Gastroesophageal sphincter (tissue), 4 donors: ENCODE results near the gene CDH4. TPM values are rescaled to one million over a fixed set of nuclear protein-coding genes. Genes with fewer than 3 reads are reported as not detected.

ENCODE experiments used
- ATAC-seq: fragments of 150-250 bp; one replicate; pipeline ENCODE4 v1.9.1; 2016; ENCODE audit warnings: mild to moderate bottlenecking, moderate library complexity
- H3K27ac ChIP-seq, 4 donors: fragments of 200-600 bp; sonication (generic) in 3 of 4; 1 replicate in 3 of 4; 2 replicates in 1 of 4; pipeline ENCODE4 v1.5.1; 2016 to 2019
- H3K27me3 ChIP-seq: fragments of 200-600 bp; sonication (generic); one replicate; pipeline ENCODE4 v1.5.1; 2019
- H3K36me3 ChIP-seq, 2 donors: fragments of 200-600 bp; sonication (generic); one replicate each; pipeline ENCODE4 v1.5.1; 2019; ENCODE audit warnings: control low read depth in 1 of 2
- H3K4me1 ChIP-seq, 3 donors: fragments of 200-600 bp; sonication (generic); 1 replicate in 2 of 3; 2 replicates in 1 of 3; pipeline ENCODE4 v1.5.1; 2016 to 2019; ENCODE audit warnings: control low read depth in 2 of 3
- H3K4me3 ChIP-seq, 2 donors: fragments of 200-600 bp; sonication (generic); one replicate each; pipeline ENCODE4 v1.5.1; 2019; ENCODE audit warnings: mild to moderate bottlenecking in 1 of 2, moderate library complexity in 1 of 2
- H3K9me3 ChIP-seq, 3 donors: fragments of 200-600 bp; sonication (generic); one replicate each; pipeline ENCODE4 v1.5.1; 2017 to 2019; ENCODE audit warnings: control low read depth in 2 of 3
- CTCF ChIP-seq, 4 experiments: fragments of 200-600 bp in 2 of 4; fragments of 450-650 bp in 2 of 4; sonication (generic) in 1 of 4; IDR thresholded peaks; one replicate each; pipeline ENCODE4 v1.5.1; 2017 to 2019; ENCODE audit warnings: antibody characterized with exemption in 4 of 4, mild to moderate bottlenecking in 2 of 4, moderate library complexity in 2 of 4
- EP300 ChIP-seq: sonication (generic); formaldehyde crosslinking; IDR thresholded peaks from one replicate; pipeline ENCODE4 v1.6.1; 2017; ENCODE audit warnings: antibody characterized with exemption, mild to moderate bottlenecking
- POLR2A ChIP-seq, 2 donors: fragments of 450-650 bp; IDR thresholded peaks; one replicate each; pipeline ENCODE4 v1.6.1; 2017; ENCODE audit warnings: antibody characterized with exemption in 2 of 2, mild to moderate bottlenecking in 2 of 2, moderate library complexity in 1 of 2
- POLR2AphosphoS5 ChIP-seq: sonication (generic); formaldehyde crosslinking; IDR thresholded peaks from one replicate; pipeline ENCODE4 v1.6.1; 2017; ENCODE audit warnings: antibody characterized with exemption
- WGBS, 2 donors: methylation state at CpG; one replicate each; pipeline ENCODE4 v1.1.5; 2018; ENCODE audit warnings: low coverage in 1 of 2; 5-methylcytosine and 5-hydroxymethylcytosine counted together
- total RNA-seq, 4 donors: library from RNA; depleted of rRNA; stranded (reverse); fragments of >200 nt; gene quantifications; one replicate each; pipeline ENCODE4 v1.1.0, GENCODE V29; 2016

CDH4 gene
- total RNA-seq, 4 donors from 2014 or later: under 0.01 to 1.5 (median 0.42) TPM; not detected in 1

- Histone ChIP-seq H3K4me3 (no peak overlapping the region), H3K27me3 (peaks cover 29% of the 10 kb centered on the region), H3K27ac (no peak overlapping the region), H3K36me3 (no peaks in the 10 kb centered on the region), H3K4me1 (no peaks in the 10 kb centered on the region), H3K9me3 (no peaks in the 10 kb centered on the region)
- ATAC-seq: no peak
- WGBS, 2 donors: 93 to 97% methylated on average over 2 to 3 of the region's 3 CpGs
- no peak for TF ChIP-seq POLR2AphosphoS5
- no peak for TF ChIP-seq CTCF (IDR thresholded peaks at IDR 0.05)
- TF ChIP-seq EP300: no peak
- TF ChIP-seq POLR2A (IDR thresholded peaks at IDR 0.05): no peak
Observed at GRCh38 chr20:61671559-61671958, 419.5 kb downstream of the CDH4 start.

GRCh38 chr20:61673152-61673847 lies 421.2 kb downstream of the CDH4 start:
- Histone ChIP-seq H3K27ac (no peak overlapping the region), H3K27me3 (peaks cover 21% of the 10 kb centered on the region), H3K36me3 (no peaks in the 10 kb centered on the region), H3K9me3 (no peaks in the 10 kb centered on the region), H3K4me3 (no peak overlapping the region), H3K4me1 (no peaks in the 10 kb centered on the region)
- no peak for ATAC-seq
- no peak for TF ChIP-seq POLR2AphosphoS5
- TF ChIP-seq POLR2A (IDR thresholded peaks at IDR 0.05): no peak
- no peak for TF ChIP-seq EP300
- TF ChIP-seq CTCF (IDR thresholded peaks at IDR 0.05): no peak
- WGBS, 2 donors: 78 to 81% methylated on average over 5 of the region's 17 CpGs

- no peak overlapping the region for H3K4me3 ChIP-seq
- peaks cover 14% of the 10 kb centered on the region for H3K27me3 ChIP-seq
- no peak for TF ChIP-seq POLR2A (IDR thresholded peaks at IDR 0.05)
- no peak for TF ChIP-seq CTCF (IDR thresholded peaks at IDR 0.05)
- TF ChIP-seq POLR2AphosphoS5: no peak
- TF ChIP-seq EP300: no peak
- H3K27ac ChIP-seq: no peak overlapping the region
- H3K36me3 ChIP-seq: no peaks in the 10 kb centered on the region
- no peaks in the 10 kb centered on the region for H3K9me3 ChIP-seq
- no peaks in the 10 kb centered on the region for H3K4me1 ChIP-seq
- no peak for ATAC-seq
- WGBS, 2 donors: 60% methylated on average over 2 of the region's 11 CpGs; no CpG with 5 or more reads in 1 of the 2 donors
Observed at GRCh38 chr20:61674121-61674520, 422.1 kb downstream of the CDH4 start.

- H3K4me1 ChIP-seq: no peaks in the 10 kb centered on the region
- ATAC-seq: no peak
- no peaks in the 10 kb centered on the region for H3K9me3 ChIP-seq
- no peak overlapping the region for H3K27ac ChIP-seq
- H3K27me3 ChIP-seq: peaks cover 16% of the 10 kb centered on the region
- TF ChIP-seq CTCF (IDR thresholded peaks at IDR 0.05) (no peak), EP300 (no peak), POLR2AphosphoS5 (no peak)
- H3K36me3 ChIP-seq: no peaks in the 10 kb centered on the region
- no peak overlapping the region for H3K4me3 ChIP-seq
- WGBS, 2 donors: 50% methylated on average over 3 of the region's 3 CpGs; no CpG with 5 or more reads in 1 of the 2 donors
Observed at GRCh38 chr20:61674688-61675087, 422.6 kb downstream of the CDH4 start.

GRCh38 chr20:61677928-61678327 lies 425.9 kb downstream of the CDH4 start:
- Histone ChIP-seq H3K9me3 (no peaks in the 10 kb centered on the region), H3K4me3 (no peak overlapping the region), H3K27me3 (peaks cover 40% of the 10 kb centered on the region), H3K36me3 (no peaks in the 10 kb centered on the region), H3K4me1 (no peaks in the 10 kb centered on the region), H3K27ac (no peak overlapping the region)
- ATAC-seq: no peak
- TF ChIP-seq POLR2AphosphoS5 (no peak), CTCF (IDR thresholded peaks at IDR 0.05) (no peak), POLR2A (IDR thresholded peaks at IDR 0.05) (no peak), EP300 (no peak)
- WGBS, 2 donors: 31 to 61% methylated on average over 2 of the region's 2 CpGs
